Liver (tissue), 3 donors: ENCODE measurements around the gene ADAMTS16.

ENCODE experiments used
- CTCF ChIP-seq: fragments of 150-350 bp; IDR thresholded peaks from 2 replicates; pipeline ENCODE4 v1.5.1; 2017; ENCODE audit warnings: improper control_type of control experiment, low read depth, low read length; ENCODE audit not compliant: missing input control
- EGR1 ChIP-seq, 2 donors: IDR thresholded peaks; 2 replicates each; pipeline ENCODE4 v1.6.1; 2016 to 2018; ENCODE audit warnings: antibody characterized with exemption in 2 of 2, low read depth in 2 of 2
- GABPA ChIP-seq, 2 donors: IDR thresholded peaks in 1 of 2; conservative IDR thresholded peaks in 1 of 2; 2 replicates each; pipeline ENCODE4 v1.6.1; 2016; ENCODE audit warnings: antibody characterized with exemption in 2 of 2, mild to moderate bottlenecking in 1 of 2, moderate library complexity in 1 of 2
- MAX ChIP-seq: IDR thresholded peaks from 2 replicates; pipeline ENCODE4 v1.6.1; 2016; ENCODE audit warnings: antibody characterized with exemption
- RAD21 ChIP-seq, 2 donors: IDR thresholded peaks; 2 replicates each; pipeline ENCODE4 v1.6.1; 2016; ENCODE audit warnings: antibody characterized with exemption in 2 of 2, mild to moderate bottlenecking in 2 of 2
- REST ChIP-seq: IDR thresholded peaks from 2 replicates; pipeline ENCODE4 v1.6.1; 2016; ENCODE audit warnings: antibody characterized with exemption, mild to moderate bottlenecking
- donor health status: healthy.
- donor health status: healthy.

GRCh38 chr5:5182508-5183188 lies 42.5 kb downstream of the ADAMTS16 start:
- TF ChIP-seq GABPA (IDR thresholded peaks at IDR 0.05 in 1 of 2, conservative IDR thresholded peaks at IDR 0.05 in 1 of 2) = no peak
- no peak for TF ChIP-seq MAX
- TF ChIP-seq CTCF = no peak
- no peak for TF ChIP-seq RAD21 (IDR thresholded peaks at IDR 0.05)
- TF ChIP-seq REST = no peak
- TF ChIP-seq EGR1 (IDR thresholded peaks at IDR 0.05; ENCODE audit: low read depth in 2 of 2) = no peak
